Tibial nerve (tissue), 4 donors: ENCODE data around the gene TTC21A. TPM values are rescaled to one million over a fixed set of nuclear protein-coding genes. Genes with fewer than 3 reads are reported as not detected.

Source experiments
- DNase-seq, 2 donors: peaks; one replicate each; pipeline ENCODE4 v3.0.0-alpha.2; 2019; ENCODE audit warnings: low spot score in 2 of 2
- H3K27ac ChIP-seq, 4 donors: fragments of 200-600 bp; sonication (generic) in 3 of 4; one replicate each; pipeline ENCODE4 v1.5.1; 2017 to 2019; ENCODE audit warnings: mild to moderate bottlenecking in 1 of 4
- H3K27me3 ChIP-seq, 2 donors: fragments of 200-600 bp; sonication (generic) in 1 of 2; one replicate each; pipeline versions ENCODE4 v1.5.1 to v1.6.0; 2017 to 2019
- H3K36me3 ChIP-seq, 3 donors: fragments of 200-600 bp; sonication (generic); one replicate each; pipeline ENCODE4 v1.5.1; 2018 to 2019
- H3K4me1 ChIP-seq, 4 donors: fragments of 200-600 bp; sonication (generic) in 3 of 4; one replicate each; pipeline ENCODE4 v1.5.1; 2017 to 2019
- H3K4me3 ChIP-seq, 4 donors: fragments of 200-600 bp; sonication (generic) in 3 of 4; one replicate each; pipeline ENCODE4 v1.5.1; 2017 to 2019; ENCODE audit warnings: mild to moderate bottlenecking in 1 of 4, moderate library complexity in 1 of 4
- H3K9me3 ChIP-seq, 4 donors: fragments of 200-600 bp; sonication (generic) in 3 of 4; one replicate each; pipeline ENCODE4 v1.5.1; 2017 to 2019
- EP300 ChIP-seq, 2 donors: sonication (generic); formaldehyde crosslinking; IDR thresholded peaks; one replicate each; pipeline ENCODE4 v1.6.1; 2017; ENCODE audit warnings: antibody characterized with exemption in 2 of 2, mild to moderate bottlenecking in 1 of 2
- POLR2A ChIP-seq, 2 donors: fragments of 450-650 bp; IDR thresholded peaks; one replicate each; pipeline ENCODE4 v1.6.1; 2017; ENCODE audit warnings: antibody characterized with exemption in 2 of 2, mild to moderate bottlenecking in 2 of 2, moderate library complexity in 2 of 2
- WGBS, 2 donors: methylation state at CpG; one replicate each; pipeline ENCODE4 v1.1.5; 2018; 5-methylcytosine and 5-hydroxymethylcytosine counted together
- total RNA-seq, 4 donors: library from RNA; depleted of rRNA; stranded (reverse); fragments of >200 nt; gene quantifications; one replicate each; pipeline ENCODE4 v1.1.0, GENCODE V29; 2016
- TF ChIP-seq, protein P1 (sequence below), 5 experiments: fragments of 200-600 bp in 3 of 5; fragments of 450-650 bp in 2 of 5; sonication (generic) in 3 of 5; IDR thresholded peaks; one replicate each; pipeline ENCODE4 v1.5.1; 2016 to 2019; ENCODE audit warnings: antibody characterized with exemption in 5 of 5, mild to moderate bottlenecking in 3 of 5, moderate library complexity in 2 of 5

Gene TTC21A
- total RNA-seq, 4 donors from 2014 or later, result 11.5 to 21.6 (median 12.8) TPM

DNA sequence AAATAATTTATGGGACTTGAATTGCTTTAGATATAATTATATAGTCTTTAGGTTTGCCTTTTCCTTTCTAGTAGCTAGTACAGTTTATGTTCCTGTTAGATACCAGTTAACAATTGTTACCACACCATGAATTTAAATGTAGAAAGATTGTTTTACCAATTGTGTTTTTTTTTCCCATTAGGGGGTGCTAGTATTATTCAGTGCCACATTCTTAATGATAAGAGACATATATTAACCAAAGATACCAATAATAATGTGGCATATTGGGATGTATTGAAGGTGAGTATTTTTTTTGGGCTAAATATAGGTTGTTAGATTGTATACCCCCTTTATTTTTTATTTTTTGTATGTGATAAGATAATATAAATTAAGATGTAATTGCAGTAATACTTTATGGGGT lies 27.9 kb upstream of the TTC21A start:
- Histone ChIP-seq H3K4me1 (no peaks in the 10 kb centered on the region), H3K9me3 (no peaks in the 10 kb centered on the region), H3K36me3 (peaks cover 2 to 88% (median 15%) of the 10 kb centered on the region in 3 donors), H3K27ac (no peak overlapping the region), H3K27me3 (no peaks in the 10 kb centered on the region), H3K4me3 (no peak overlapping the region)
- no peak for DNase-seq
- TF ChIP-seq, protein P1, sequence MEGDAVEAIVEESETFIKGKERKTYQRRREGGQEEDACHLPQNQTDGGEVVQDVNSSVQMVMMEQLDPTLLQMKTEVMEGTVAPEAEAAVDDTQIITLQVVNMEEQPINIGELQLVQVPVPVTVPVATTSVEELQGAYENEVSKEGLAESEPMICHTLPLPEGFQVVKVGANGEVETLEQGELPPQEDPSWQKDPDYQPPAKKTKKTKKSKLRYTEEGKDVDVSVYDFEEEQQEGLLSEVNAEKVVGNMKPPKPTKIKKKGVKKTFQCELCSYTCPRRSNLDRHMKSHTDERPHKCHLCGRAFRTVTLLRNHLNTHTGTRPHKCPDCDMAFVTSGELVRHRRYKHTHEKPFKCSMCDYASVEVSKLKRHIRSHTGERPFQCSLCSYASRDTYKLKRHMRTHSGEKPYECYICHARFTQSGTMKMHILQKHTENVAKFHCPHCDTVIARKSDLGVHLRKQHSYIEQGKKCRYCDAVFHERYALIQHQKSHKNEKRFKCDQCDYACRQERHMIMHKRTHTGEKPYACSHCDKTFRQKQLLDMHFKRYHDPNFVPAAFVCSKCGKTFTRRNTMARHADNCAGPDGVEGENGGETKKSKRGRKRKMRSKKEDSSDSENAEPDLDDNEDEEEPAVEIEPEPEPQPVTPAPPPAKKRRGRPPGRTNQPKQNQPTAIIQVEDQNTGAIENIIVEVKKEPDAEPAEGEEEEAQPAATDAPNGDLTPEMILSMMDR (IDR thresholded peaks at IDR 0.05), result no peak
- TF ChIP-seq POLR2A (IDR thresholded peaks at IDR 0.05), result no peak
- TF ChIP-seq EP300 (IDR thresholded peaks at IDR 0.05), result no peak

DNA sequence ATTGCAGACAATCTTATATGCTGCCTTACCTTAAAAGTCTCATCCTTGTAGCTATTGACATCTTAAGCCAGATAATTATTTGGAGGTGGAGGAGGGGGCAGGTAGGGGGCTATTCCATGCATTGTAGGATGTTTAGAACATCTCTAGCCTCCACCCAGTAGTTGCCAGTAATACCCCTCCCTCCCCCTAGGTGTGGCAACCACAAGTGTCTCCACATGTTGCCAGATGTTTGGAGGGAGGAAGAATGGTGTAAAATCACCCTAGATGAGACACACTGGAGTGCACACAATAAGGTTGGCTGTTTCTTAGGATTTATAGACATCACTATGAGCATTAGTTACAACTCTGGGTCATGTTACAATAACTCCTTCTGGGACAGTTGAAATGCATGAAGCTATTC lies 27.5 kb upstream of the TTC21A start:
- no peaks in the 10 kb centered on the region for H3K27me3 ChIP-seq
- H3K27ac ChIP-seq, result no peak overlapping the region
- H3K4me3 ChIP-seq, result no peak overlapping the region
- H3K4me1 ChIP-seq, result no peaks in the 10 kb centered on the region
- no peaks in the 10 kb centered on the region for H3K9me3 ChIP-seq
- no peak for DNase-seq
- TF ChIP-seq EP300 (IDR thresholded peaks at IDR 0.05) (no peak), POLR2A (IDR thresholded peaks at IDR 0.05) (no peak)
- TF ChIP-seq, protein P1 (IDR thresholded peaks at IDR 0.05), result no peak
- H3K36me3 ChIP-seq, result peaks cover 2 to 88% (median 15%) of the 10 kb centered on the region in 3 donors

DNA sequence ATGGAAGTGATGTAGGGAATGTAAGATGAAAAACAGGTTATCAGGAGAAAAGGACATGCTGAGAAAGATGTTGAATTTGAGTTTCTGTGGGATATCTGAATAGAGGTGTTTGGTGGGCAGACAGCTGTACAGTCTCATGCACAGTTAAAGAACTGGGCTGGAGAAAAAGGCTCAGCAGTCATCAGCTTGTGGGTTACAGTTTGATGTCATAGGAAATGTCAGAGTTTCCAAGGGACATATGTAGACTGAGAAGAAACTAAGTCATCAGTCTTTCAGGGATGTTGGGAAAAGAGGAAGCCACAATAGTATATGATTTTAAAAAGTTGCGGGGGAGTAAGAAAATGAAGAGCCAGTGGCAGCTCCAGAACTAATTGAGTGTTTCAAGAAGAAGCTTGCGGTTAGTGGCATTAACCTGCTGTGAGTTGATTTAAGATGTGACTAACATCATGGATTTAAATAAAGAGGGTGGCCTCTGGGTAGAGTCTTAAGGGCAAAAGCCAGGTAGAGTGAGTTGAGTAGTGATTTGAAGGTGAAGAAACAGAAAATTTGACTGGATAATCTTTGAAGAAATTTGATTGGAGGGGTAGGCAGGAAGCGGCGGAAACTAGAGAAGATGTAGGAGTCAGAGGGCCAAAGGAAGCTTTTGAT lies 24.7 kb upstream of the TTC21A start:
- DNase-seq, result no peak
- Histone ChIP-seq H3K9me3 (no peaks in the 10 kb centered on the region), H3K4me1 (no peaks in the 10 kb centered on the region), H3K4me3 (no peak overlapping the region), H3K27me3 (no peaks in the 10 kb centered on the region), H3K27ac (no peak overlapping the region), H3K36me3 (peaks cover 0 to 88% (median 0%) of the 10 kb centered on the region in 3 donors)
- 93 to 94% methylated on average over 4 of the region's 4 CpGs for WGBS, 2 donors
- TF ChIP-seq, protein P1 (IDR thresholded peaks at IDR 0.05), result no peak
- TF ChIP-seq EP300 (IDR thresholded peaks at IDR 0.05), result no peak
- TF ChIP-seq POLR2A (IDR thresholded peaks at IDR 0.05), result no peak

DNA sequence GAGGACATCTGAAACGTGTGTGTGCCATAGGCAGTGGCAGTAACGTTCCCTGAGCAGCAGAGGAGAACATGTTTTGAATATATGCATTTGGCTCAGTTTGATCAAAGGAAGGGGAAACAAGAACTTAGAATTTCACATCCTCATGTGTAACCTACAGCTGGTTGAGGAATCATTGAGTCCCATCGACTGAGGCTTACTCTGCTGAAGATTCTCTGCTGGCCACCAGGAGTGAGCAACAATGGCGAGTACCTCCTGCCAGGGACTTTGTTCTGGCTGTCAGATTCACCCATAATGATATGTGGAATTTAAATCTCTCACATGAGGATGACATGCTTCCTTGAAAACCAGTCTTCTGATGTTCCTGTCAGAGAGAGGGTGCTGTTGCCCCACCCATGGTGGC lies 21.3 kb upstream of the TTC21A start:
- H3K27me3 ChIP-seq, result no peaks in the 10 kb centered on the region
- H3K4me3 ChIP-seq, result no peak overlapping the region
- H3K27ac ChIP-seq, result no peak overlapping the region
- no peaks in the 10 kb centered on the region for H3K4me1 ChIP-seq
- no peak for DNase-seq
- TF ChIP-seq POLR2A (IDR thresholded peaks at IDR 0.05) (no peak), EP300 (IDR thresholded peaks at IDR 0.05) (no peak)
- TF ChIP-seq, protein P1 (IDR thresholded peaks at IDR 0.05), result no peak
- peaks cover 0 to 93% (median 7%) of the 10 kb centered on the region in 3 donors for H3K36me3 ChIP-seq
- H3K9me3 ChIP-seq, result no peaks in the 10 kb centered on the region
- 82 to 85% methylated on average over 4 of the region's 4 CpGs for WGBS, 2 donors

DNA sequence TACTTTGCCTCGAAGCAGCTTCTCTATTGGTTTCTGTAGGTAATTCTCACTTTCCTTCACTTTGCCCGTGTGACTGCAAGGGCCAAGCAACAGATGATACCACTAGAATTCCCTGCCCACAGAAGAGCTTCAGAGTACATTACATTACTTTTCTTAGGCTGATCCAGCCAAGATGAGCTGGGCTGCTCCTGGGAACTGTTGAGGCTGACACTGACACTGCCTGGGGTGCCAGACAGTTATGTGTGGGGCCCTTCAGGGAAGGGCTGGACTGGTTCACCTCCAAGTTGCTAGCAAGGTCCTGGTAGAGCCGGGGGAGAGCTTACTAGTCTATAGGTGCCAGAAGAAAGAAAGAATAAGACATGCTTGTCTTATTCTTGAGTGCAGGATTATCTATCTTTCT lies 19.0 kb upstream of the TTC21A start:
- WGBS, 2 donors, result 90 to 91% methylated on average over 3 of the region's 3 CpGs
- Histone ChIP-seq H3K4me3 (no peak overlapping the region), H3K4me1 (no peaks in the 10 kb centered on the region), H3K27ac (no peak overlapping the region), H3K27me3 (no peaks in the 10 kb centered on the region), H3K9me3 (no peaks in the 10 kb centered on the region), H3K36me3 (peaks cover 0 to 93% (median 7%) of the 10 kb centered on the region in 3 donors)
- TF ChIP-seq, protein P1 (IDR thresholded peaks at IDR 0.05), result no peak
- TF ChIP-seq EP300 (IDR thresholded peaks at IDR 0.05), result no peak
- DNase-seq, result no peak
